HL-60 (cell line): Measurements from ENCODE around the gene OSM.
A peak's percentile ranks its signal among the peaks of the same experiment; 100 is the strongest.

Experiments used
- DNase-seq, 2 experiments: peaks; one replicate each; pipeline ENCODE4 v3.0.0-alpha.2; 2010 to 2020; ENCODE audit warnings: low read depth in 1 of 2, low spot score in 1 of 2
- H3K27ac ChIP-seq: fragments of 250-450 bp; sonication (Bioruptor Pico); replicated peaks from 2 replicates; pipeline ENCODE4 v1.5.1; 2020; ENCODE audit warnings: mild to moderate bottlenecking, moderate library complexity
- H3K27me3 ChIP-seq: fragments of 250-450 bp; sonication (Bioruptor Pico); 2 replicates; pipeline ENCODE4 v1.5.1; 2021; ENCODE audit warnings: mild to moderate bottlenecking, moderate library complexity; ENCODE audit not compliant: insufficient read depth, poor library complexity, severe bottlenecking
- H3K4me3 ChIP-seq: replicated peaks from 2 replicates; pipeline ENCODE4 v1.5.1; 2011; ENCODE audit warnings: mild to moderate bottlenecking, control low read depth, low read length; ENCODE audit not compliant: insufficient read depth
- CTCF ChIP-seq: IDR thresholded peaks from one replicate; pipeline ENCODE4 v1.5.1; 2011; ENCODE audit warnings: low read length, control low read depth, inconsistent platforms; ENCODE audit not compliant: insufficient read depth
- GABPA ChIP-seq: IDR thresholded peaks from 2 replicates; pipeline ENCODE4 v1.6.1; 2012; ENCODE audit warnings: low read depth
- POLR2AphosphoS5 ChIP-seq: IDR thresholded peaks from 2 replicates; pipeline ENCODE4 v1.6.1; 2012; ENCODE audit warnings: low read depth
- REST ChIP-seq: IDR thresholded peaks from 2 replicates; pipeline ENCODE4 v1.6.1; 2012; ENCODE audit warnings: low read depth; ENCODE audit not compliant: insufficient replicate concordance
- SPI1 ChIP-seq: IDR thresholded peaks from 2 replicates; pipeline ENCODE4 v1.6.1; 2012; ENCODE audit warnings: low read depth, mild to moderate bottlenecking, borderline replicate concordance

The OSM gene

GRCh38 chr22:30265131-30265720 is 1.4 kb downstream of the OSM start:
- H3K4me3 ChIP-seq: no peak overlapping the region
- no peak for DNase-seq
- H3K27me3 ChIP-seq: no peaks in the 10 kb centered on the region
- peak overlapping the region; percentile 90 for H3K27ac ChIP-seq
- TF ChIP-seq CTCF (no peak), POLR2AphosphoS5 (no peak), GABPA (no peak), SPI1 (no peak), REST (no peak)

GRCh38 chr22:30263883-30264282 is 2.8 kb downstream of the OSM start:
- H3K4me3 ChIP-seq: no peak overlapping the region
- DNase-seq: no peak
- H3K27me3 ChIP-seq: no peaks in the 10 kb centered on the region
- TF ChIP-seq SPI1 (no peak), GABPA (no peak), CTCF (no peak), REST (no peak), POLR2AphosphoS5 (no peak)
- no peak overlapping the region for H3K27ac ChIP-seq

GRCh38 chr22:30262917-30263741 is 3.5 kb downstream of the OSM start:
- DNase-seq: peak in 1 of 2 experiments; percentile 74
- no peak for TF ChIP-seq REST
- no peak for TF ChIP-seq GABPA
- TF ChIP-seq CTCF: peak; percentile 75
- peak; percentile 77; the same call in 1 of the 2 replicates for TF ChIP-seq SPI1
- peak; percentile 39; the same call in 1 of the 2 replicates for TF ChIP-seq POLR2AphosphoS5
- H3K27ac ChIP-seq: peak overlapping the region; percentile 23
- no peak overlapping the region for H3K4me3 ChIP-seq
- H3K27me3 ChIP-seq: no peaks in the 10 kb centered on the region
